GM18517 (cell line): ENCODE data around the gene TMSB10.
"Not testable (repeated sequence)": the region's sequence is repeated elsewhere in the genome, so short reads cannot be mapped to it uniquely, and the experiment has no call there.

ENCODE experiments used
- ATAC-seq: cut with Tn5 transposase; IDR thresholded peaks from one replicate; pipeline ENCODE4 v1.9.1; 2021; ENCODE audit warnings: mild to moderate bottlenecking, moderate library complexity; ENCODE audit not compliant: unreplicated experiment

Gene TMSB10

GRCh38 chr2:84927275-84927627 lies 21.8 kb downstream of the TMSB10 start:
- ATAC-seq, result no peak

- ATAC-seq, result peak; percentile 63
Observed at GRCh38 chr2:84931384-84931821, 25.9 kb downstream of the TMSB10 start.

GRCh38 chr2:84938194-84938879 lies 32.9 kb downstream of the TMSB10 start:
- ATAC-seq, result peak; percentile 44

- ATAC-seq, result peak; percentile 82
Observed at GRCh38 chr2:84939426-84940087, 34.1 kb downstream of the TMSB10 start.

- peak; percentile 3 for ATAC-seq
Observed at GRCh38 chr2:84940088-84940470, 34.6 kb downstream of the TMSB10 start.

- no peak for ATAC-seq
Observed at GRCh38 chr2:84940831-84941412, 35.5 kb downstream of the TMSB10 start.

- ATAC-seq, result no peak
Observed at GRCh38 chr2:84942166-84942565, 36.7 kb downstream of the TMSB10 start.

- ATAC-seq, result peak; percentile 38
Observed at GRCh38 chr2:84942964-84943421, 37.5 kb downstream of the TMSB10 start.

GRCh38 chr2:84944295-84944909 lies 38.9 kb downstream of the TMSB10 start:
- ATAC-seq, result no peak

- not testable (repeated sequence) for ATAC-seq
Observed at GRCh38 chr2:84945838-84946203, 40.4 kb downstream of the TMSB10 start.

GRCh38 chr2:84946204-84947009 lies 41.0 kb downstream of the TMSB10 start:
- ATAC-seq, result peak; percentile 75

GRCh38 chr2:84947010-84947593 lies 41.6 kb downstream of the TMSB10 start:
- ATAC-seq, result no peak

GRCh38 chr2:84953535-84953934 lies 48.1 kb downstream of the TMSB10 start:
- ATAC-seq, result no peak

- no peak for ATAC-seq
Observed at GRCh38 chr2:84954329-84954728, 48.9 kb downstream of the TMSB10 start.
